K562 (cell line): ENCODE measurements around the gene TKTL1. TPM values are rescaled to one million over a fixed set of nuclear protein-coding genes. Genes with fewer than 3 reads are reported as not detected.

Experiments
- ARID2 ChIP-seq: fragments of 450-650 bp; IDR thresholded peaks from 2 replicates; pipeline ENCODE4 v1.6.1; 2017; ENCODE audit warnings: antibody characterized with exemption, mild to moderate bottlenecking
- CCNT2 ChIP-seq: IDR thresholded peaks from 2 replicates; pipeline ENCODE4 v1.6.1; 2011; ENCODE audit warnings: borderline replicate concordance, low read depth, mild to moderate bottlenecking, moderate library complexity, mixed read lengths, low read length; ENCODE audit not compliant: insufficient read length; ENCODE audit errors: extremely low read depth
- CTCF ChIP-seq, 3 experiments: IDR thresholded peaks in 2 of 3; conservative IDR thresholded peaks in 1 of 3; 2 replicates each; pipeline ENCODE4 v1.5.1; 2011 to 2012; ENCODE audit warnings: low read length in 3 of 3, mild to moderate bottlenecking in 3 of 3, control low read depth in 2 of 3, improper control_type of control experiment in 1 of 3, inconsistent platforms in 1 of 3, low read depth in 1 of 3, mixed read lengths in 1 of 3, moderate library complexity in 1 of 3; ENCODE audit not compliant: insufficient read depth in 2 of 3
- DNMT1 ChIP-seq: fragments of 450-650 bp; IDR thresholded peaks from 2 replicates; pipeline ENCODE4 v1.6.1; 2016; ENCODE audit warnings: antibody characterized with exemption, mild to moderate bottlenecking
- FOXA1 ChIP-seq: fragments of 450-650 bp; IDR thresholded peaks from 2 replicates; pipeline ENCODE4 v1.6.1; 2016; ENCODE audit warnings: mild to moderate bottlenecking, borderline replicate concordance
- GATAD2A ChIP-seq: fragments of 450-650 bp; IDR thresholded peaks from 2 replicates; pipeline ENCODE4 v1.6.1; 2017
- NR0B1 ChIP-seq: fragments of 450-650 bp; IDR thresholded peaks from one replicate; pipeline ENCODE4 v1.6.1; 2018; ENCODE audit warnings: mild to moderate bottlenecking, moderate library complexity; ENCODE audit not compliant: partially characterized antibody
- POLR2AphosphoS5 ChIP-seq: IDR thresholded peaks from 2 replicates; pipeline ENCODE4 v1.6.1; 2011; ENCODE audit warnings: mild to moderate bottlenecking, low read depth, low read length, moderate library complexity; ENCODE audit not compliant: control insufficient read depth, insufficient read depth
- PPARD ChIP-seq: fragments of 250-450 bp; sonication (Bioruptor Pico); IDR thresholded peaks from 2 replicates; pipeline ENCODE4 v1.8.0; 2022; ENCODE audit warnings: inconsistent platforms, mild to moderate bottlenecking, moderate library complexity
- SMARCA4 ChIP-seq: fragments of 450-650 bp; IDR thresholded peaks from 2 replicates; pipeline ENCODE4 v1.6.1; 2016
- SNIP1 ChIP-seq: fragments of 450-650 bp; IDR thresholded peaks from 2 replicates; pipeline ENCODE4 v1.7.1; 2017; ENCODE audit warnings: low read depth, mild to moderate bottlenecking
- STAT5A ChIP-seq: IDR thresholded peaks from 2 replicates; pipeline ENCODE4 v1.6.1; 2012; ENCODE audit warnings: low read length, inconsistent platforms, borderline replicate concordance
- TAF7 ChIP-seq: fragments of 450-650 bp; IDR thresholded peaks from 2 replicates; pipeline ENCODE4 v1.6.1; 2016; ENCODE audit warnings: missing genetic modification characterization, missing compliant biosample characterization
- TEAD1 ChIP-seq, 2 experiments: fragments of 450-650 bp in 1 of 2; sonication (generic) in 1 of 2; formaldehyde crosslinking; IDR thresholded peaks; 2 replicates each; pipeline versions ENCODE4 v1.4.0 to v1.8.0; 2020 to 2022; ENCODE audit warnings: mild to moderate bottlenecking in 2 of 2, missing genetic modification reagents in 1 of 2
- TRIM24 ChIP-seq, 2 experiments: fragments of 450-650 bp; IDR thresholded peaks; 2 replicates each; pipeline ENCODE4 v1.6.1; 2016
- ZBTB2 ChIP-seq: fragments of 450-650 bp; IDR thresholded peaks from 2 replicates; pipeline ENCODE4 v1.6.1; 2016; ENCODE audit warnings: antibody characterized with exemption
- ZBTB9 ChIP-seq: fragments of 450-650 bp; formaldehyde crosslinking; IDR thresholded peaks from 2 replicates; pipeline ENCODE4 v1.4.0; 2020; ENCODE audit warnings: mild to moderate bottlenecking, moderate library complexity
- ZNF253 ChIP-seq: fragments of 250-450 bp; sonication (Bioruptor Pico); conservative IDR thresholded peaks from 2 replicates; pipeline ENCODE4 v1.6.1; 2021; ENCODE audit warnings: mild to moderate bottlenecking
- ZSCAN32 ChIP-seq: fragments of 450-650 bp; formaldehyde crosslinking; IDR thresholded peaks from 2 replicates; pipeline ENCODE4 v1.4.0; 2020; ENCODE audit warnings: mild to moderate bottlenecking, moderate library complexity
- polyA plus RNA-seq, 8 experiments: library from polyadenylated mRNA; depleted of rRNA in 4 of 8; stranded (reverse) in 5 of 8; unstranded in 3 of 8; fragments of >200 nt; fragmentation: Nextera tagmentation in 2 of 8; fragmentation: Illumina TruSeq in 1 of 8; extraction: Ambion mirVana in 2 of 8; extraction: Trizol in 1 of 8; gene quantifications; 2 replicates each; pipeline versions ENCODE4 v1.2.1 to v1.2.3, GENCODE V29; 2011 to 2014; ENCODE audit warnings: inconsistent platforms in 1 of 8, missing spikeins in 1 of 8
- total RNA-seq, 7 experiments: library from RNA; depleted of rRNA in 6 of 7; stranded (reverse); fragments of >200 nt in 6 of 7; fragmentation: Illumina TruSeq in 2 of 7; extraction: Trizol in 2 of 7; gene quantifications; 2 replicates each; pipeline versions ENCODE4 v1.2.1 to v1.2.3, GENCODE V29; 2011 to 2021; ENCODE audit warnings: low replicate concordance in 1 of 7
- TF ChIP-seq, protein P1 (sequence below): sonication (generic); formaldehyde crosslinking; IDR thresholded peaks from 2 replicates; pipeline ENCODE4 v1.4.0; 2020; ENCODE audit warnings: mild to moderate bottlenecking, missing genetic modification reagents

TKTL1 gene
- total and polyA plus RNA-seq, 9 of the 15 experiments (the other 6 are each of a cell fraction or from before 2014, with no cell fraction given), result 0.18 to 0.71 (median 0.38) TPM

GRCh38 chrX:154368630-154369448 lies 73.2 kb downstream of the TKTL1 start (continued):
- TF ChIP-seq ZBTB2 (no peak), TRIM24 (IDR thresholded peaks at IDR 0.05) (no peak), SMARCA4 (peak; percentile 50; the same call in 1 of the 2 replicates), POLR2AphosphoS5 (peak; percentile 65; the same call in 1 of the 2 replicates), FOXA1 (no peak), TAF7 (no peak), ZNF253 (CRISPR knock-in tag) (no peak), DNMT1 (no peak), ZSCAN32 (CRISPR knock-in tag) (no peak), ZBTB9 (no peak), GATAD2A (no peak), PPARD (no peak), TEAD1 (CRISPR knock-in tag; IDR thresholded peaks at IDR 0.05) (peak; percentile 85 to 99), NR0B1 (no peak), CTCF (IDR thresholded peaks at IDR 0.05 in 2 of 3, conservative IDR thresholded peaks at IDR 0.05 in 1 of 3; ENCODE audit: insufficient read depth in 2 of 3, low read depth in 1 of 3, low read length in 3 of 3) (no peak), ARID2 (no peak), CCNT2 (peak; percentile 28), STAT5A (no peak), SNIP1 (no peak)
- TF ChIP-seq, protein P1, sequence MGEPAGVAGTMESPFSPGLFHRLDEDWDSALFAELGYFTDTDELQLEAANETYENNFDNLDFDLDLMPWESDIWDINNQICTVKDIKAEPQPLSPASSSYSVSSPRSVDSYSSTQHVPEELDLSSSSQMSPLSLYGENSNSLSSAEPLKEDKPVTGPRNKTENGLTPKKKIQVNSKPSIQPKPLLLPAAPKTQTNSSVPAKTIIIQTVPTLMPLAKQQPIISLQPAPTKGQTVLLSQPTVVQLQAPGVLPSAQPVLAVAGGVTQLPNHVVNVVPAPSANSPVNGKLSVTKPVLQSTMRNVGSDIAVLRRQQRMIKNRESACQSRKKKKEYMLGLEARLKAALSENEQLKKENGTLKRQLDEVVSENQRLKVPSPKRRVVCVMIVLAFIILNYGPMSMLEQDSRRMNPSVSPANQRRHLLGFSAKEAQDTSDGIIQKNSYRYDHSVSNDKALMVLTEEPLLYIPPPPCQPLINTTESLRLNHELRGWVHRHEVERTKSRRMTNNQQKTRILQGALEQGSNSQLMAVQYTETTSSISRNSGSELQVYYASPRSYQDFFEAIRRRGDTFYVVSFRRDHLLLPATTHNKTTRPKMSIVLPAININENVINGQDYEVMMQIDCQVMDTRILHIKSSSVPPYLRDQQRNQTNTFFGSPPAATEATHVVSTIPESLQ (CRISPR knock-in tag), result no peak
